K562 treated with DMSO at 1 percent for 12 hours (cell line): ENCODE data around the gene HUS1. TPM values are rescaled to one million over a fixed set of nuclear protein-coding genes. Genes with fewer than 3 reads are reported as not detected.

Experiments
- total RNA-seq: library from RNA; unstranded; fragments of 300-600 nt; gene quantifications from 2 replicates; pipeline ENCODE4 v1.2.3, GENCODE V29; 2022; ENCODE audit not compliant: insufficient read depth

Gene HUS1
- 10.1 and 14.2 TPM in 2 replicates for total RNA-seq

GRCh38 chr7:47979145-47979831, at the start of gene HUS1:
HUS1 (minus strand) TSS chr7:47979615; CDS start chr7:47979519, 96 bp downstream.

GRCh38 chr7:48028938-48029337, 49.5 kb upstream of the HUS1 start, which contains the start of gene SUN3:
SUN3 (minus strand) TSS chr7:48029107; CDS start chr7:48028938, 169 bp downstream.

GRCh38 chr7:47948141-47948790, 31.1 kb downstream of the HUS1 start, which contains the start of gene PKD1L1:
PKD1L1 (minus strand) TSS chr7:47948466; CDS start chr7:47948440, 26 bp downstream.

Other genes starting within 250 kb of the HUS1 start
- gene PKD1L1, start 31.1 kb downstream of the HUS1 start, total RNA-seq: not detected in 2 replicates
- gene SUN3, start 49.5 kb upstream of the HUS1 start, total RNA-seq: 0.67 TPM in 1 of 2 replicates, not detected in the other
- gene C7orf57, start 55.9 kb upstream of the HUS1 start, total RNA-seq: not detected in 2 replicates
- 21.5 and 28.9 TPM in 2 replicates for gene UPP1, start 109.7 kb upstream of the HUS1 start, total RNA-seq
- gene ABCA13, start 191.8 kb upstream of the HUS1 start, total RNA-seq: 1.2 TPM in 1 of 2 replicates, not detected in the other